GM13977 (cell line): ENCODE measurements around the gene OR10H1.
"Not testable (repeated sequence)": the region's sequence is repeated elsewhere in the genome, so short reads cannot be mapped to it uniquely, and the experiment has no call there.

Experiments
- DNase-seq: peaks from one replicate; pipeline ENCODE4 v3.0.0; 2012; ENCODE audit warnings: low spot score
- CTCF ChIP-seq: IDR thresholded peaks from 2 replicates; pipeline ENCODE4 v1.5.1; 2012; ENCODE audit warnings: mild to moderate bottlenecking, control low read depth; ENCODE audit not compliant: insufficient read depth; ENCODE audit errors: extremely low read depth, missing control alignments
- in situ Hi-C: fragments of 300-500 bp; cut with MboI; formaldehyde crosslinking; loops from one replicate; pipeline ENCODE4 v1.12.0; 2022; ENCODE audit warnings: low sequenced_read_pairs, low pct_unique_long_range_greater_than_20kb, mixed read lengths, inconsistent platforms; ENCODE audit not compliant: unreplicated experiment

The OR10H1 gene

GRCh38 chr19:15781661-15782060 is 33.8 kb downstream of the OR10H1 start:
- DNase-seq, result no peak
- TF ChIP-seq CTCF, result no peak
- in situ Hi-C loops, result no loop called here

DNA sequence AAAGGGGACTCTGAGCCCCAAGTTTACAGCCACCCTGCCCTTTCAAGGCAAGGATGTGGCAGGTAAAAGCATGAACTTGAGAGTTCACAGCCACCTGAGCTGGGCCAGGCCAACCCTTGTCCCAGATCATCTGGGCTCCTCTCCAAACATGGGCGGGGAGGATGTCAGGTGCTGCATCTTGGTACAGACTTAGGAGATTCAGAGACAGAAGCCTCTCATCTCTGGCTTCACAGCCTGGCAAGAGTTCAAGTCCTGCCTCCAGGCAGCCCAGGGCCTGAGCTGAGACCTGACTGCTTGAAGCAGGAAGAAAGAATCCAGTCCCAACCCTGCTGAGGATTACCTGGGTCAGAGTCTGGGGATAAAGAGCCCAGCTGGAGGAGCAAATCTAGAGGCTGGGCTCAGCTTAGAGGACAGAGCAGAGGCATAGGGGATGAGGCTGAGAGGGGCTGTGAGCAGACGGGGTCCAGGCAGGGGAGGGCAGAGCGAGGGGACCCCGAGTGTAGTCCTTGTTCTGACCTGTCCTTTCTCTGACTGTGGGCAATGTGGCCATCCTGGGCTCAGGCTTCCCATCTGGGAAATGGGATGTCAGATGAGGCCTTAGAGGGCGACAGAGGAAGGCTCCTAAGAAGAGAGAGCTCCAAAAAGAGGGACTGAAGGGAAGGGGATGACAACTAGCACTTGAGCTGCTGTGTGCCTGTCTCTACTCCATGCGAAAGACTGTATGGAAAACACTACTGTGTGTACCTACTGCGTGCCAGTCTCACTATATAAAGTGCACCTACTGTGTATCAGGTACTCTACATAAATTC is 34.6 kb downstream of the OR10H1 start:
- in situ Hi-C loops, result no loop called here
- no peak for TF ChIP-seq CTCF
- DNase-seq, result no peak

DNA sequence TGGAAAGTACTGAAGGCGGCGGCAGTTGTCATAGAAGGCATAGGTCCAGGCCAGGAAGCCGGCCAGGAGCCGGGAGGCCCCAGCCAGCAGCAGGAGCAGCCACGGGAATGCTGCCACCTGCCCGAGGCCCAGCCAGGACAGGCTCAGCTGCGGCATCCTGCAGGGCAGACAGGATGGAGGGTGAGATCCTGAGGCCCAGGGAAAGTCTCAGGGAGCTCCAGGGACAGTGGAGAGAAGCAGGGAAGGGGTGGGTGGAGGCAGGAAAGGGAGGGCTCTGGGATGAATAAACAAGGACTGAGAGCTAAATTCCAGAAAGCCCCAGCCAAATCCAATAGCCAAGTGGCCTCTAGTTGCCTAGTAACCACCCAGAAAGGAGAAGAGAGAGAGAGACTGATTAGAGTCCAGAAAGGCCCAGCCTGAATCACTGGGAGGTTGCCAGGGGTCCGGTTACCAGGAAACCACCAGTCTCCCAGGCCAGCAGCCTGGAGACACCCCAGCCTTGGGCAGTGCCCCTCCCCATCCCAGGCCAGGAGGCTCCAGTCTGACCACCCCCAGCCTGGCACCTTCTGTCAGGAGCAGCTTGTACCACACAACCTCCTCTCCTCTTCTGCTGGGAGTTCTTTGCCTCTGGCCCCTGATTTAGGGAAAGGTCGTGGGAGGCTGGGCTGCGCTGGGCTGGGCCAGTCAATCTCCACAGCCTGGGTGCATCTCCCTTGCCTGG is 35.5 kb downstream of the OR10H1 start:
- DNase-seq, result no peak
- in situ Hi-C loops, result no loop called here
- no peak for TF ChIP-seq CTCF

GRCh38 chr19:15776991-15777970 is 38.2 kb downstream of the OR10H1 start:
- in situ Hi-C loops, result no loop called here
- no peak for TF ChIP-seq CTCF
- DNase-seq, result no peak

DNA sequence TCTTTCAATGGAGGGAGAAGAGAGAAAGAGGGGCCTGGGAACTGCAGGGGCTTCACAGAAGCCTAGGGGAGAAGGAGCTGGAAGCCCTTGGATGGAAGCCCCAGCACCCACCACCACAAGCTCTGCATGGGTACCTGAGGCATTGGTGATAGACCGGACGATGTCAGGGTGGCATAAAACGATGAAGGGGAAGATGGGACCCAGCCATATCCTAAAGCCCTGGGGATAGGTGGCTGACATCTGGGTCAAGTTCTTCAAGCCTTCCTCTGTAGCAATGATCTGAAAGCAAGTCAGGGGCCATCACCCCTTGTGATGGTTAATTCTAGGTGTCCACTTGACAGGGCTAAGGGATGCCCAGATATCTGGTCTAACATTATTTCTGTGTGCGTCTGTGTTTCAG is 39.2 kb downstream of the OR10H1 start:
- TF ChIP-seq CTCF, result no peak
- no peak for DNase-seq
- in situ Hi-C loops, result no loop called here

DNA sequence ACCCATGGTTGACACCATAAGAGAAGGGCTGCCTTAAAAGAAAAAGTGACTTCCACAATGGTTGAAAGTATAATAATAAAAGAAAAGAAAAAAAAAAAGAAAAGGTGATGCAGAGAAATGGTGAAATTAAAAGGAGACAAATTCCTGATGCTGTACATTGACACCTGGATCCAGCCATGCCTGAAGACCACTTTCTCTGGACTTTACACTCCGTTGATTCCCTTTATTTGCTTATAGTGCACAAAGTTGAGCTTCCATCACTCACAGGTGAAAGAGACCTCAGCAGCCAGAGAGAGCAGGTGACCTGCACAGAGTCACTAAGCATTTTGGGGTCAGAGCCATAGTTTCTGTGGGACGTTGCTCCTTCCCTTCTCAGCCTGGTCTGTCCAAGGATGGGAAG is 40.2 kb downstream of the OR10H1 start:
- in situ Hi-C loops, result no loop called here
- DNase-seq, result no peak
- no peak for TF ChIP-seq CTCF

DNA sequence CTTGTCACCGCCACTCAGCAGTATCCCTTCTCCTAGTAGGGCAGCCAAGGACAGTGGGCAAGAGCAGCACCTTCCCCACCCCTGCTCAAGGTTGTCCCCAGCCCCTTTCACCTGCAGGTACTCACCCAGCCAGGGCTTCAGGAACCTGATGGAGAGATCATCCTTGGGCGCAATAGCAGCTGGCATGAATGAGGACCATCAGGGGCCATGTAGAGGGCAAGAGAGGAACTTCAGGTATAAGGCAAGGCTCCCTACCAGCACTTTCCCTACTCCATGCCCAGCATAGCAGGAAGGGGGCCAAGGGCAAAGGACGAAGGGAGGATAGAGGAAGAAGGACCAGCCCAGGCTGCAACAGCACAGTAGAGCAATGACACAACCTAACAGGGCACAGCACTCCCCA is 41.3 kb downstream of the OR10H1 start:
- in situ Hi-C loops, DNase-seq: not testable (repeated sequence)
